GM12878 (cell line): Measurements from ENCODE around the gene TPGS1. TPM values are rescaled to one million over a fixed set of nuclear protein-coding genes. Genes with fewer than 3 reads are reported as not detected.
A peak's percentile ranks its signal among the peaks of the same experiment; 100 is the strongest.

Experiments used
- ATAC-seq: fragments of 200-7000 bp; cut with Tn5 transposase; 3 replicates; pipeline ENCODE4 v1.9.1; 2020; ENCODE audit warnings: mild to moderate bottlenecking, moderate library complexity
- BruUV-seq: library from RNA; stranded (reverse); fragments of 400-500 nt; replicated peaks from 2 replicates; lab custom pipeline; 2021; lab: Mats Ljungman, UMichigan
- CTCF ChIA-PET: fragments of 300-600 bp; sonication (Branson Sonifier 250); formaldehyde crosslinking; extraction: SDS; loops from one replicate; lab custom pipeline; 2021; ENCODE audit warnings: inconsistent platforms; lab: Yijun Ruan, JAX
- POLR2A ChIA-PET: fragments of 350-600 bp; formaldehyde crosslinking; extraction: SDS; loops from one replicate; lab custom pipeline; 2021; ENCODE audit warnings: inconsistent platforms; lab: Charles Lee
- RAD21 ChIA-PET: fragments of 300-600 bp; sonication (Branson Sonifier 250); formaldehyde crosslinking; loops from one replicate; lab custom pipeline; 2023; ENCODE audit warnings: antibody characterized with exemption; ENCODE audit not compliant: unreplicated experiment; lab: Charles Lee
- SMC1A ChIA-PET: fragments of 300-600 bp; sonication (Branson Sonifier 250); formaldehyde crosslinking; loops from one replicate; lab custom pipeline; 2023; ENCODE audit not compliant: unreplicated experiment, uncharacterized antibody; lab: Charles Lee
- DNase-seq: peaks from one replicate; pipeline ENCODE4 v3.0.0-alpha.2; 2011; ENCODE audit warnings: low read depth, low spot score
- FAIRE-seq: peaks from 3 replicates; lab custom pipeline; 2011; peaks lifted over from hg19 to GRCh38; lab: Jason Lieb, UNC
- H2AFZ ChIP-seq: 2 replicates; pipeline ENCODE4 v1.6.0; 2011; ENCODE audit warnings: low read depth, low read length, control low read depth; ENCODE audit not compliant: control insufficient read depth
- H3K27ac ChIP-seq: 2 replicates; pipeline ENCODE4 v1.5.1; 2011; ENCODE audit warnings: control low read depth; ENCODE audit not compliant: control insufficient read depth, insufficient read depth
- H3K27me3 ChIP-seq, 2 experiments: replicated peaks in 1 of 2; 2 replicates each; pipeline versions ENCODE4 v1.6.0 to v1.6.1; 2011; ENCODE audit warnings: low read length in 1 of 2; ENCODE audit not compliant: control insufficient read depth in 2 of 2, insufficient read depth in 2 of 2
- H3K36me3 ChIP-seq, 2 experiments: 2 replicates each; pipeline ENCODE4 v1.5.1; 2011; ENCODE audit warnings: low read length in 1 of 2; ENCODE audit not compliant: control insufficient read depth in 2 of 2, insufficient read depth in 2 of 2
- H3K4me1 ChIP-seq: 2 replicates; pipeline ENCODE4 v1.6.1; 2011; ENCODE audit warnings: mild to moderate bottlenecking, low read length, moderate library complexity, mixed read lengths; ENCODE audit not compliant: control insufficient read depth, insufficient read depth
- H3K4me2 ChIP-seq: 2 replicates; pipeline ENCODE4 v1.6.0; 2011; ENCODE audit warnings: control low read depth; ENCODE audit not compliant: control insufficient read depth, insufficient read depth
- H3K4me3 ChIP-seq: fragments of 200-600 bp; sonication (generic); 2 replicates; pipeline ENCODE4 v1.5.1; 2016
- H3K79me2 ChIP-seq: 2 replicates; pipeline ENCODE4 v1.6.0; 2011; ENCODE audit warnings: low read length; ENCODE audit not compliant: control insufficient read depth, insufficient read depth
- H3K9ac ChIP-seq: 2 replicates; pipeline ENCODE4 v1.8.0; 2011; ENCODE audit warnings: low read length, control low read depth, mixed read lengths; ENCODE audit not compliant: control insufficient read depth, insufficient read depth
- H3K9me3 ChIP-seq: replicated peaks from 3 replicates; pipeline ENCODE4 v1.5.1; 2011; ENCODE audit warnings: mild to moderate bottlenecking, low read length; ENCODE audit not compliant: control insufficient read depth, insufficient read depth
- H4K20me1 ChIP-seq: 2 replicates; pipeline ENCODE4 v1.6.0; 2011; ENCODE audit not compliant: control insufficient read depth, insufficient read depth
- ELK1 ChIP-seq: IDR thresholded peaks from 2 replicates; pipeline ENCODE4 v1.6.1; 2012; ENCODE audit warnings: low read depth, low read length, improper control_type of control experiment
- PKNOX1 ChIP-seq: fragments of 450-650 bp; IDR thresholded peaks from 2 replicates; pipeline ENCODE4 v1.6.1; 2016; ENCODE audit warnings: mild to moderate bottlenecking
- POLR2AphosphoS5 ChIP-seq: IDR thresholded peaks from 2 replicates; pipeline ENCODE4 v1.6.1; 2011; ENCODE audit warnings: mild to moderate bottlenecking, low read length, inconsistent platforms
- SMAD5 ChIP-seq: IDR thresholded peaks from 2 replicates; pipeline ENCODE4 v1.6.1; 2016; ENCODE audit warnings: antibody characterized with exemption, low read depth
- STAT3 ChIP-seq: IDR thresholded peaks from 2 replicates; pipeline ENCODE4 v1.6.1; 2011; ENCODE audit warnings: low read depth, low read length, improper control_type of control experiment
- WGBS: methylation state at CpG from one replicate; pipeline ENCODE4 v1.1.6; 2016; ENCODE audit warnings: low lambda C conversion rate; ENCODE audit not compliant: insufficient replicate concordance, insufficient coverage; ENCODE audit errors: missing lambda C conversion rate; 5-methylcytosine and 5-hydroxymethylcytosine counted together
- in situ Hi-C: fragments of 300-500 bp; cut with MboI; formaldehyde crosslinking; loops from 9 replicates; pipeline ENCODE4 v1.14.3; 2018; ENCODE audit warnings: mixed read lengths
- intact Hi-C: fragments of 100-400 bp; cut with micrococcal nuclease; formaldehyde crosslinking; loops from one replicate; pipeline ENCODE4 v1.14.2; 2022; ENCODE audit not compliant: unreplicated experiment
- polyA plus RNA-seq, 11 experiments: library from polyadenylated mRNA; depleted of rRNA in 4 of 11; unstranded in 6 of 11; stranded (reverse) in 5 of 11; fragments of >200 nt; fragmentation: Nextera tagmentation in 4 of 11; fragmentation: Illumina TruSeq in 1 of 11; extraction: Ambion mirVana in 4 of 11; extraction: Trizol in 1 of 11; gene quantifications; 1 replicate in 1 of 11; 2 replicates in 10 of 11; pipeline versions ENCODE4 v1.2.1 to v1.2.3, GENCODE V29; 2011 to 2016; ENCODE audit warnings: inconsistent platforms in 2 of 11, missing spikeins in 2 of 11, low read depth in 1 of 11
- total RNA-seq, 4 experiments: library from RNA; depleted of rRNA in 3 of 4; stranded (reverse); fragments of >200 nt in 3 of 4; fragmentation: Illumina TruSeq in 1 of 4; extraction: Trizol in 1 of 4; gene quantifications; 2 replicates each; pipeline versions ENCODE4 v1.2.1 to v1.2.3, GENCODE V29; 2013 to 2021

Gene TPGS1
- total and polyA plus RNA-seq, 10 of the 15 experiments (the other 5 are each of a cell fraction or from before 2014, with no cell fraction given), result 0.24 to 24.7 (median 7.7) TPM; not detected in 2

GRCh38 chr19:483332-484072, 23.8 kb upstream of the TPGS1 start:
- ChIA-PET CTCF (interaction anchor here (0.9 kb wide), 1 partner anchor 27 kb away, joined by 5 read pairs; no protein-coding TSS in a partner anchor), POLR2A (interaction anchor here (0.6 kb wide), 2 partner anchors 48 to 190 kb away, joined by 3 to 7 read pairs; no protein-coding TSS in a partner anchor)
- no peak for FAIRE-seq

More at GRCh38 chr19:483332-484072, 23.8 kb upstream of the TPGS1 start:
- Histone ChIP-seq H3K4me1 (no peaks in the 10 kb centered on the region), H2AFZ (no peak overlapping the region), H3K9me3 (no peaks in the 10 kb centered on the region; the same call in 2 of the 3 replicates), H3K79me2 (no peaks in the 10 kb centered on the region), H3K4me3 (no peak overlapping the region), H3K27ac (no peak overlapping the region), H3K4me2 (no peak overlapping the region), H3K9ac (no peak overlapping the region), H3K36me3 (no peaks in the 10 kb centered on the region), H4K20me1 (no peaks in the 10 kb centered on the region), H3K27me3 (no peaks in the 10 kb centered on the region)
- WGBS, result 51% methylated on average over 21 of the region's 21 CpGs
- ChIA-PET SMC1A (no interaction called here), RAD21 (no interaction called here)
- in situ Hi-C loops (no loop called here), intact Hi-C loops (no loop called here)
- no peak for ATAC-seq
- TF ChIP-seq SMAD5 (no peak), STAT3 (no peak), ELK1 (no peak), POLR2AphosphoS5 (no peak), PKNOX1 (peak; percentile 47; the same call in 1 of the 2 replicates)
- no TSS peak for BruUV-seq
- no peak for DNase-seq
